ENCODE data around the gene ZC3H4. TPM values are rescaled to one million over a fixed set of nuclear protein-coding genes. Genes with fewer than 3 reads are reported as not detected.

ZC3H4 gene
- total and polyA plus RNA-seq, 8 donors, result 4.7 to 78.5 (median 20.2) TPM

- WGBS, 5 donors, result 54 to 80% (median 67%) methylated on average over 5 to 8 of the region's 8 CpGs; no CpG with 5 or more reads in 1 of the 5 donors
- DNase-seq, result no peak
Measured at GRCh38 chr19:47068246-47068645, 45.3 kb downstream of the ZC3H4 start.

GRCh38 chr19:47067215-47067847 is 46.2 kb downstream of the ZC3H4 start:
- Histone ChIP-seq H3K4me1 (peaks cover 0 to 3% (median 0%) of the 10 kb centered on the region in 4 donors), H3K4me3 (no peak overlapping the region), H3K9me3 (no peaks in the 10 kb centered on the region), H3K27me3 (no peaks in the 10 kb centered on the region), H3K36me3 (peaks cover 66 to 83% (median 80%) of the 10 kb centered on the region in 4 donors), H3K27ac (no peak overlapping the region)
- intact Hi-C loops (cut with DNase I; ENCODE audit: low total_unique reads), result no loop called here
- 93 to 96% (median 95%) methylated on average over 11 to 36 of the region's 36 CpGs for WGBS, 5 donors
- no peak for TF ChIP-seq EP300 (IDR thresholded peaks at IDR 0.05)
- TF ChIP-seq POLR2A (IDR thresholded peaks at IDR 0.05), result no peak
- TF ChIP-seq CTCF (IDR thresholded peaks at IDR 0.05), result no peak
- TF ChIP-seq POLR2AphosphoS5 (IDR thresholded peaks at IDR 0.05), result no peak
- DNase-seq, result no peak

More at GRCh38 chr19:47068246-47068645, 45.3 kb downstream of the ZC3H4 start:
- TF ChIP-seq CTCF (IDR thresholded peaks at IDR 0.05) (no peak), POLR2AphosphoS5 (IDR thresholded peaks at IDR 0.05) (no peak), EP300 (IDR thresholded peaks at IDR 0.05) (no peak), POLR2A (IDR thresholded peaks at IDR 0.05) (no peak)
- Histone ChIP-seq H3K9me3 (no peaks in the 10 kb centered on the region), H3K4me1 (peaks cover 0 to 3% (median 0%) of the 10 kb centered on the region in 4 donors), H3K27me3 (no peaks in the 10 kb centered on the region), H3K4me3 (no peak overlapping the region), H3K36me3 (peaks cover 68 to 93% (median 89%) of the 10 kb centered on the region in 4 donors), H3K27ac (no peak overlapping the region)
- intact Hi-C loops (cut with DNase I; ENCODE audit: low total_unique reads), result no loop called here

- 91 to 93% (median 93%) methylated on average over 56 to 61 of the region's 61 CpGs for WGBS, 5 donors
- TF ChIP-seq POLR2AphosphoS5 (IDR thresholded peaks at IDR 0.05), result no peak
- no peak for TF ChIP-seq CTCF (IDR thresholded peaks at IDR 0.05)
- no peak for TF ChIP-seq EP300 (IDR thresholded peaks at IDR 0.05)
- TF ChIP-seq POLR2A (IDR thresholded peaks at IDR 0.05), result no peak
- H3K36me3 ChIP-seq, result peaks cover 59 to 76% (median 73%) of the 10 kb centered on the region in 4 donors
- no peak overlapping the region for H3K27ac ChIP-seq
- no peak overlapping the region for H3K4me3 ChIP-seq
- H3K27me3 ChIP-seq, result no peaks in the 10 kb centered on the region
- peaks cover 0 to 3% (median 0%) of the 10 kb centered on the region in 4 donors for H3K4me1 ChIP-seq
- DNase-seq, result no peak
- H3K9me3 ChIP-seq, result no peaks in the 10 kb centered on the region
- intact Hi-C loops (cut with DNase I; ENCODE audit: low total_unique reads), result no loop called here
Measured at GRCh38 chr19:47066376-47067214, 47.0 kb downstream of the ZC3H4 start.

- H3K27ac ChIP-seq, result no peak overlapping the region
- intact Hi-C loops (cut with DNase I; ENCODE audit: low total_unique reads), result no loop called here
- no peaks in the 10 kb centered on the region for H3K27me3 ChIP-seq
- no peak for DNase-seq
- no peaks in the 10 kb centered on the region for H3K9me3 ChIP-seq
- TF ChIP-seq POLR2AphosphoS5 (IDR thresholded peaks at IDR 0.05), result no peak
- no peak for TF ChIP-seq EP300 (IDR thresholded peaks at IDR 0.05)
- no peak for TF ChIP-seq POLR2A (IDR thresholded peaks at IDR 0.05)
- no peak for TF ChIP-seq CTCF (IDR thresholded peaks at IDR 0.05)
- peaks cover 49 to 63% (median 59%) of the 10 kb centered on the region in 4 donors for H3K36me3 ChIP-seq
- no peak overlapping the region for H3K4me3 ChIP-seq
- H3K4me1 ChIP-seq, result peaks cover 0 to 3% (median 0%) of the 10 kb centered on the region in 4 donors
- 75 to 88% (median 82%) methylated on average over 10 to 11 of the region's 11 CpGs for WGBS, 5 donors
Measured at GRCh38 chr19:47065242-47065641, 48.3 kb downstream of the ZC3H4 start.

All from stomach (tissue), 9 donors.